DND-41 (cell line): ENCODE results near the gene KCNK4.

ENCODE experiments used
- EZH2 ChIP-seq: IDR thresholded peaks from 3 replicates; pipeline ENCODE4 v1.6.1; 2012; ENCODE audit warnings: borderline replicate concordance, low read depth, mild to moderate bottlenecking, moderate library complexity, low read length, inconsistent platforms; ENCODE audit not compliant: severe bottlenecking
- TF ChIP-seq, protein P1 (sequence below): IDR thresholded peaks from 2 replicates; pipeline ENCODE4 v1.5.1; 2012; ENCODE audit warnings: borderline replicate concordance, low read length, moderate library complexity, mild to moderate bottlenecking; ENCODE audit not compliant: poor library complexity, severe bottlenecking; ENCODE audit errors: extremely low read depth

DNA sequence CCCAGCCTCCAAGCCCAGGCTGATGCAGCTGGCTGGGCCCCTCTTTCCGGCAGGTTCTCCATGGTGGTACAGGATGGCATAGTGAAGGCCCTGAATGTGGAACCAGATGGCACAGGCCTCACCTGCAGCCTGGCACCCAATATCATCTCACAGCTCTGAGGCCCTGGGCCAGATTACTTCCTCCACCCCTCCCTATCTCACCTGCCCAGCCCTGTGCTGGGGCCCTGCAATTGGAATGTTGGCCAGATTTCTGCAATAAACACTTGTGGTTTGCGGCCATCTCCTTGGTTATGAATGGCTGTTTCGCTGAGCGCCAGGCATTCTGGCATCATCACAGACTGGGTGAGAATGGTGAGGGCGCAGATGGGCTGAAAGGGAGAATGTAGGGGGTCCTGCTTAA, 30.4 kb downstream of the KCNK4 start:
- TF ChIP-seq, protein P1, sequence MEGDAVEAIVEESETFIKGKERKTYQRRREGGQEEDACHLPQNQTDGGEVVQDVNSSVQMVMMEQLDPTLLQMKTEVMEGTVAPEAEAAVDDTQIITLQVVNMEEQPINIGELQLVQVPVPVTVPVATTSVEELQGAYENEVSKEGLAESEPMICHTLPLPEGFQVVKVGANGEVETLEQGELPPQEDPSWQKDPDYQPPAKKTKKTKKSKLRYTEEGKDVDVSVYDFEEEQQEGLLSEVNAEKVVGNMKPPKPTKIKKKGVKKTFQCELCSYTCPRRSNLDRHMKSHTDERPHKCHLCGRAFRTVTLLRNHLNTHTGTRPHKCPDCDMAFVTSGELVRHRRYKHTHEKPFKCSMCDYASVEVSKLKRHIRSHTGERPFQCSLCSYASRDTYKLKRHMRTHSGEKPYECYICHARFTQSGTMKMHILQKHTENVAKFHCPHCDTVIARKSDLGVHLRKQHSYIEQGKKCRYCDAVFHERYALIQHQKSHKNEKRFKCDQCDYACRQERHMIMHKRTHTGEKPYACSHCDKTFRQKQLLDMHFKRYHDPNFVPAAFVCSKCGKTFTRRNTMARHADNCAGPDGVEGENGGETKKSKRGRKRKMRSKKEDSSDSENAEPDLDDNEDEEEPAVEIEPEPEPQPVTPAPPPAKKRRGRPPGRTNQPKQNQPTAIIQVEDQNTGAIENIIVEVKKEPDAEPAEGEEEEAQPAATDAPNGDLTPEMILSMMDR = no peak
- no peak for TF ChIP-seq EZH2
